Measurements from ENCODE around the gene PFDN6. TPM values are rescaled to one million over a fixed set of nuclear protein-coding genes. Genes with fewer than 3 reads are reported as not detected.

PFDN6 gene
- total and polyA plus RNA-seq, 9 of the 15 experiments (the other 6 are each of a cell fraction or from before 2014, with no cell fraction given): 6.8 to 475 (median 216) TPM

DNA sequence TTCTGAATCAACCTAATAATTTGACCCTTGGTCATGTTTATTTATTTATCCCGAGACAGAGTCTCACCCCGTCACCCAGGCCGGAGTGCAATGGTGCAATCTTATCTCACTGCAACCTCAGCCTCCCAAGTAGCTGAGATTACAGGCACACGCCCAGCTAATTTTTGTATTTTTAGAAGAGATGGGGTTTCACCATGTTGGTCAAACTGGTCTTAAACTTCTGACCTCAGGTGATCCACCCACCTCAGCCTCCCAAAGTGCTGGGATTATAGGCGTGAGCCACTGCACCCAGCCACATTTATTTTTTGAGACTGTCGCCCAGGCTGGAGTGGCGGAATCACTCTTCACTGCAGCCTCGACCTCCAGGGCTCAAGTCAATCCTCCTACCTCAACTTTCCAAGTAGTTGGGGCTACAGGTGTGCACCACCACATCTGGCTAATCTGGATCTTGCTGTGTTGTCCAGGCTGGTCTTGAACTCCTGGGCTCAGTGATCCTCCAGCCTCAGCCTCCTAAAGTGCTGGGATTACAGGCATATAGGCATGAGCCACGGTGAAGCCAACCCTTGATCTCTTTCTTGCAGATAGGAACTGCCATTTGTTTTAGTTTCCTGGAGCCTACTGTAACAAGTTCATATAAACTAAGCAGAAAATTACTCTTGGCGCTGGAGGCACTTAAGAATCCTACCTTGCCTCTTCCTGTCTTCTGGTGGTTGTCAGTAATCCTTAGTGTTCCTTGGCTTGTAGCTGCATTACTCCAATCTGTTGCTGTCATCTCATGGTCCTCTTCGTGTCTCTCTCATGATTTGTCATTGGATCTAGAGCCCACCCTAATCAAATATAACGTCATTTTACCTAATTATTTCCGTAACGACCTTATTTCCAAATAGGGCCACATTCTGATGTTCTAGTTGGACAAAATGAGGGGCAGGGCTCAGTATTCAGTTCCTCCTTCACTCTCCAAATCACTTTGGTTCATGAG lies 15.2 kb upstream of the PFDN6 start:
- H3K4me2 ChIP-seq (ENCODE audit: insufficient read depth, low read length): peak overlapping the region; percentile 99
- no TSS peak for BruUV-seq (replicated peaks)
- peak in 1 of 4 experiments; percentile 34 for DNase-seq (ENCODE audit: extremely low read depth in 1 of 4, low spot score in 3 of 4)
- peaks cover 42% of the 10 kb centered on the region for H4K20me1 ChIP-seq (replicated peaks; ENCODE audit: control insufficient read depth, insufficient read depth, low read length)
- H3K27ac ChIP-seq (ENCODE audit: extremely low read depth, low read depth, low read length): peak overlapping the region; percentile 98
- ChIA-PET POLR2A (interaction anchor here (0.5 to 8.1 kb wide), 10 partner anchors 8 to 302 kb away, joined by 3 to 90 read pairs (median 3); partner anchors contain the start of genes PFDN6 and WDR46), CTCF (ENCODE audit: low intra/inter-chr PET ratio) (no interaction called here)
- H3K4me1 ChIP-seq (replicated peaks in 1 of 2; ENCODE audit: control insufficient read depth in 2 of 2, insufficient read depth in 2 of 2, low read length in 2 of 2): peaks cover 34 to 38% of the 10 kb centered on the region in 2 experiments
- intact Hi-C loops (cut with micrococcal nuclease): loop anchor here (10.0 kb wide), 1 partner anchor 301 kb away; no protein-coding TSS in a partner anchor
- H2AFZ ChIP-seq (ENCODE audit: low read depth, low read length): no peak overlapping the region
- peak overlapping the region; percentile 93 for H3K4me3 ChIP-seq
- 6% methylated on average over 14 of the region's 14 CpGs for WGBS (ENCODE audit: insufficient coverage, low coverage, missing lambda C conversion rate)
- peak overlapping the region; percentile 90 to 100 for H3K9ac ChIP-seq (ENCODE audit: insufficient read depth in 1 of 2, low read depth in 2 of 2, low read length in 2 of 2)
- no peak for ATAC-seq
- in situ Hi-C loops (cut with MboI): loop anchor here (10.0 kb wide), 1 partner anchor 131 kb away; no protein-coding TSS in a partner anchor
- no peaks in the 10 kb centered on the region for H3K9me1 ChIP-seq (ENCODE audit: control insufficient read depth, insufficient read depth, low read length)
- no peak for FAIRE-seq
- H3K9me3 ChIP-seq (replicated peaks; ENCODE audit: control insufficient read depth, insufficient read depth, low read depth, low read length): no peaks in the 10 kb centered on the region
- H3K79me2 ChIP-seq (ENCODE audit: control insufficient read depth, insufficient read depth, low read length): peaks cover 68% of the 10 kb centered on the region
- H3K36me3 ChIP-seq (ENCODE audit: control insufficient read depth, insufficient read depth, low read length): peaks cover 76% of the 10 kb centered on the region
- H3K27me3 ChIP-seq (ENCODE audit: control insufficient read depth in 2 of 2, insufficient read depth in 2 of 2, low read length in 2 of 2): no peaks in the 10 kb centered on the region; a peak in 1 of 5 replicates
- TF ChIP-seq SIN3A (IDR thresholded peaks at IDR 0.05; ENCODE audit: borderline replicate concordance in 2 of 2, control insufficient read depth in 1 of 2, low read depth in 2 of 2, low read length in 2 of 2) (peak in 1 of 2 experiments; percentile 12; a peak in 1 of 4 replicates), ZNF140 (CRISPR knock-in tag; IDR thresholded peaks at IDR 0.05) (no peak), KAT8 (IDR thresholded peaks at IDR 0.05; ENCODE audit: low read depth) (no peak), PYGO2 (tag; IDR thresholded peaks at IDR 0.05) (no peak), SMAD3 (CRISPR knock-in tag; conservative IDR thresholded peaks at IDR 0.05) (no peak), FOXA3 (CRISPR knock-in tag; conservative IDR thresholded peaks at IDR 0.05 in 1 of 2, IDR thresholded peaks at IDR 0.05 in 1 of 2) (0 out of 4 replicates have a peak, but pooled peaks of 1 of the 2 experiments have one; percentile 28), POLR2AphosphoS2 (IDR thresholded peaks at IDR 0.05; ENCODE audit: low read length) (peak; percentile 65), SMARCA5 (IDR thresholded peaks at IDR 0.05) (0 out of 2 replicates have a peak, but pooled peaks have one; percentile 9), ZFP36 (IDR thresholded peaks at IDR 0.05; ENCODE audit: low read depth, low read length, partially characterized antibody) (no peak), ZNF584 (CRISPR knock-in tag; IDR thresholded peaks at IDR 0.05; ENCODE audit: low read depth) (no peak)
- TF ChIP-seq, protein P1, sequence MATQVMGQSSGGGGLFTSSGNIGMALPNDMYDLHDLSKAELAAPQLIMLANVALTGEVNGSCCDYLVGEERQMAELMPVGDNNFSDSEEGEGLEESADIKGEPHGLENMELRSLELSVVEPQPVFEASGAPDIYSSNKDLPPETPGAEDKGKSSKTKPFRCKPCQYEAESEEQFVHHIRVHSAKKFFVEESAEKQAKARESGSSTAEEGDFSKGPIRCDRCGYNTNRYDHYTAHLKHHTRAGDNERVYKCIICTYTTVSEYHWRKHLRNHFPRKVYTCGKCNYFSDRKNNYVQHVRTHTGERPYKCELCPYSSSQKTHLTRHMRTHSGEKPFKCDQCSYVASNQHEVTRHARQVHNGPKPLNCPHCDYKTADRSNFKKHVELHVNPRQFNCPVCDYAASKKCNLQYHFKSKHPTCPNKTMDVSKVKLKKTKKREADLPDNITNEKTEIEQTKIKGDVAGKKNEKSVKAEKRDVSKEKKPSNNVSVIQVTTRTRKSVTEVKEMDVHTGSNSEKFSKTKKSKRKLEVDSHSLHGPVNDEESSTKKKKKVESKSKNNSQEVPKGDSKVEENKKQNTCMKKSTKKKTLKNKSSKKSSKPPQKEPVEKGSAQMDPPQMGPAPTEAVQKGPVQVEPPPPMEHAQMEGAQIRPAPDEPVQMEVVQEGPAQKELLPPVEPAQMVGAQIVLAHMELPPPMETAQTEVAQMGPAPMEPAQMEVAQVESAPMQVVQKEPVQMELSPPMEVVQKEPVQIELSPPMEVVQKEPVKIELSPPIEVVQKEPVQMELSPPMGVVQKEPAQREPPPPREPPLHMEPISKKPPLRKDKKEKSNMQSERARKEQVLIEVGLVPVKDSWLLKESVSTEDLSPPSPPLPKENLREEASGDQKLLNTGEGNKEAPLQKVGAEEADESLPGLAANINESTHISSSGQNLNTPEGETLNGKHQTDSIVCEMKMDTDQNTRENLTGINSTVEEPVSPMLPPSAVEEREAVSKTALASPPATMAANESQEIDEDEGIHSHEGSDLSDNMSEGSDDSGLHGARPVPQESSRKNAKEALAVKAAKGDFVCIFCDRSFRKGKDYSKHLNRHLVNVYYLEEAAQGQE (IDR thresholded peaks at IDR 0.05; ENCODE audit: borderline replicate concordance): no peak
- TF ChIP-seq, protein P1 (CRISPR knock-in tag; IDR thresholded peaks at IDR 0.05; ENCODE audit: low read depth): no peak

Measured in K562 (cell line).